ENCODE data around the gene SETBP1.

DNA sequence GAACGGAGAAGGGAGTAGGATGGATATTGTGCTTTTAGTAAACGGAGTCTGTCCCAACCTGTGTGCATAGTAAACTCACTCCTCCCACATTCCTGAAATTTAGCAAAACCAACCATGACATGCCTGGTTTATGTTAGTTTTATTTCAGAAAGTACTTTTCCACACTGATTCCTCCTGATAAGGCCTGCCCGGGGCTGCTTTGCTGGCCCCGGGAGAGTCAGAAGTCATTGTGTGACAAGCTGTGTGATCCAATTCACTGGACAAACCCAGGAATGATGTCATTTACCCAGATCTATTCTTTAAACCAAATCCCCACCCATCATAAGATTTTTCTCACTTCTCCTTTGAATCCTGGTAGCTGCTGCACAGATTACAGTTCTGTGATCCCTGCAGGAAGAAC is 109.0 kb downstream of the SETBP1 start:
- no peak for TF ChIP-seq POLR2AphosphoS5 (IDR thresholded peaks at IDR 0.05; ENCODE audit: borderline replicate concordance, low read depth, low read length)
- no peak for TF ChIP-seq EZH2 (IDR thresholded peaks at IDR 0.05)
- TF ChIP-seq FOXP2 (optimal IDR thresholded peaks at IDR 0.05; ENCODE audit: control extremely low read depth, extremely low read length, insufficient read depth), result no peak

Measured in SK-N-MC (cell line).